Endodermal cell (in vitro differentiated cells): Measurements from ENCODE around the gene SHISA9. TPM values are rescaled to one million over a fixed set of nuclear protein-coding genes. Genes with fewer than 3 reads are reported as not detected.

ENCODE experiments used
- DNase-seq: peaks from one replicate; pipeline ENCODE4 v3.0.0-alpha.2; 2017
- H3K27ac ChIP-seq: 2 replicates; pipeline ENCODE4 v1.5.1; 2013; ENCODE audit warnings: mild to moderate bottlenecking, low read depth, low read length, moderate library complexity
- H3K27me3 ChIP-seq: 2 replicates; pipeline ENCODE4 v1.6.1; 2013; ENCODE audit warnings: mild to moderate bottlenecking, low read length, moderate library complexity; ENCODE audit not compliant: insufficient read depth, control insufficient read depth, poor library complexity, severe bottlenecking
- H3K36me3 ChIP-seq: 2 replicates; pipeline ENCODE4 v1.7.0; 2013; ENCODE audit warnings: mild to moderate bottlenecking, low read length, moderate library complexity; ENCODE audit not compliant: control insufficient read depth, insufficient read depth
- H3K4me1 ChIP-seq: one replicate; pipeline ENCODE4 v1.7.0; 2013; ENCODE audit warnings: low read length; ENCODE audit not compliant: control insufficient read depth, insufficient read depth
- H3K4me3 ChIP-seq: 2 replicates; pipeline ENCODE4 v1.5.1; 2013; ENCODE audit warnings: mild to moderate bottlenecking, low read length, moderate library complexity
- H3K9ac ChIP-seq: 2 replicates; pipeline ENCODE4 v1.6.1; 2013; ENCODE audit warnings: mild to moderate bottlenecking, low read length, moderate library complexity; ENCODE audit not compliant: poor library complexity, severe bottlenecking; ENCODE audit errors: extremely low read depth
- H3K9me3 ChIP-seq: 2 replicates; pipeline ENCODE4 v1.6.1; 2013; ENCODE audit warnings: mild to moderate bottlenecking, low read length, moderate library complexity; ENCODE audit not compliant: control insufficient read depth
- H3K27ac Mint-ChIP-seq: 2 replicates; pipeline ENCODE4 v1.8.0; 2020; ENCODE audit warnings: mixed read lengths
- H3K27me3 Mint-ChIP-seq: 2 replicates; pipeline ENCODE4 v1.8.0; 2021; ENCODE audit warnings: mild to moderate bottlenecking, mixed read lengths; ENCODE audit not compliant: insufficient read depth
- H3K36me3 Mint-ChIP-seq: 2 replicates; pipeline ENCODE4 v1.8.0; 2020; ENCODE audit warnings: low read depth, mixed read lengths
- H3K4me1 Mint-ChIP-seq: 2 replicates; pipeline ENCODE4 v1.8.0; 2020; ENCODE audit warnings: mixed read lengths
- H3K4me3 Mint-ChIP-seq: 2 replicates; pipeline ENCODE4 v1.8.0; 2020; ENCODE audit warnings: mild to moderate bottlenecking, moderate library complexity, mixed read lengths
- H3K9me3 Mint-ChIP-seq: 2 replicates; pipeline ENCODE4 v1.8.0; 2020; ENCODE audit warnings: mild to moderate bottlenecking, mixed read lengths
- WGBS, 2 experiments: methylation state at CpG; one replicate each; pipeline versions ENCODE4 v1.1.5 to v1.1.7; 2013; ENCODE audit warnings: missing lambda C conversion rate in 2 of 2, mixed read lengths in 1 of 2; ENCODE audit not compliant: insufficient coverage in 1 of 2, insufficient read length in 1 of 2; 5-methylcytosine and 5-hydroxymethylcytosine counted together
- total RNA-seq, 2 donors: library from RNA; stranded (reverse); fragmentation: NEBNext Ultra II Directional in 1 of 2; extraction: Animal tissue kit (Norgen Biotek cat#: 25700) in 1 of 2; gene quantifications; 2 replicates in 1 of 2; 3 replicates in 1 of 2; pipeline ENCODE4 v1.2.1, GENCODE V29; 2021
- TF ChIP-seq, protein P1 (sequence below): fragments of 200-600 bp; sonication (generic); conservative IDR thresholded peaks from 2 replicates; pipeline ENCODE4 v1.5.0; 2021; ENCODE audit warnings: antibody characterized with exemption, mild to moderate bottlenecking

SHISA9 gene
- total RNA-seq, 2 donors from 2014 or later, result 5.2 to 27.8 TPM

DNA sequence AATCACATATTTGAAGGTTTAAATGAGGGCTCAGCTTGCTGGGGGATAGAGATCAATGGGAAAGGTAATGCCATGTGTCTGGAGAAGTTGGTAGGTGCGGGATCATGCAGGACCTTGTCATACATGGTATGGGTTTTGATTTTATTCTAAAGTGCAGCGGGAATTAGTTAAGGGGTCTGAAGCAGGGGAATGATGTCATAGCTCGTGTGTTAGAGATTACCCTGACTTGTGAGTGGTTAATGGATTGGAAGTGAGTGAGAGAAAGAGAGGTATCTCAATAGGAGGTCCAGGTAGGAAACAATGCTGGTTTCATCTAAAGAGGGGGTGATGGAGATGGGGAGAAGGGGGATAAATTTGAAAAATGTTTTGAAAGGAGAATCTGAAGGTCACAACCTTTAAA lies 280.0 kb downstream of the SHISA9 start:
- Histone ChIP-seq H3K4me1 (no peaks in the 10 kb centered on the region), H3K9ac (no peak overlapping the region), H3K4me3 (no peak overlapping the region), H3K27ac (no peak overlapping the region), H3K27me3 (no peaks in the 10 kb centered on the region), H3K36me3 (no peaks in the 10 kb centered on the region), H3K9me3 (no peaks in the 10 kb centered on the region)
- Mint-ChIP-seq H3K27me3 (no peaks in the 10 kb centered on the region), H3K9me3 (no peaks in the 10 kb centered on the region), H3K27ac (no peak overlapping the region), H3K36me3 (no peaks in the 10 kb centered on the region), H3K4me3 (no peak overlapping the region), H3K4me1 (peaks cover 22% of the 10 kb centered on the region)
- peak; percentile 10 for DNase-seq
- TF ChIP-seq, protein P1, sequence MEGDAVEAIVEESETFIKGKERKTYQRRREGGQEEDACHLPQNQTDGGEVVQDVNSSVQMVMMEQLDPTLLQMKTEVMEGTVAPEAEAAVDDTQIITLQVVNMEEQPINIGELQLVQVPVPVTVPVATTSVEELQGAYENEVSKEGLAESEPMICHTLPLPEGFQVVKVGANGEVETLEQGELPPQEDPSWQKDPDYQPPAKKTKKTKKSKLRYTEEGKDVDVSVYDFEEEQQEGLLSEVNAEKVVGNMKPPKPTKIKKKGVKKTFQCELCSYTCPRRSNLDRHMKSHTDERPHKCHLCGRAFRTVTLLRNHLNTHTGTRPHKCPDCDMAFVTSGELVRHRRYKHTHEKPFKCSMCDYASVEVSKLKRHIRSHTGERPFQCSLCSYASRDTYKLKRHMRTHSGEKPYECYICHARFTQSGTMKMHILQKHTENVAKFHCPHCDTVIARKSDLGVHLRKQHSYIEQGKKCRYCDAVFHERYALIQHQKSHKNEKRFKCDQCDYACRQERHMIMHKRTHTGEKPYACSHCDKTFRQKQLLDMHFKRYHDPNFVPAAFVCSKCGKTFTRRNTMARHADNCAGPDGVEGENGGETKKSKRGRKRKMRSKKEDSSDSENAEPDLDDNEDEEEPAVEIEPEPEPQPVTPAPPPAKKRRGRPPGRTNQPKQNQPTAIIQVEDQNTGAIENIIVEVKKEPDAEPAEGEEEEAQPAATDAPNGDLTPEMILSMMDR, result no peak
- 91 to 95% methylated on average over 3 of the region's 3 CpGs for WGBS, 2 experiments

DNA sequence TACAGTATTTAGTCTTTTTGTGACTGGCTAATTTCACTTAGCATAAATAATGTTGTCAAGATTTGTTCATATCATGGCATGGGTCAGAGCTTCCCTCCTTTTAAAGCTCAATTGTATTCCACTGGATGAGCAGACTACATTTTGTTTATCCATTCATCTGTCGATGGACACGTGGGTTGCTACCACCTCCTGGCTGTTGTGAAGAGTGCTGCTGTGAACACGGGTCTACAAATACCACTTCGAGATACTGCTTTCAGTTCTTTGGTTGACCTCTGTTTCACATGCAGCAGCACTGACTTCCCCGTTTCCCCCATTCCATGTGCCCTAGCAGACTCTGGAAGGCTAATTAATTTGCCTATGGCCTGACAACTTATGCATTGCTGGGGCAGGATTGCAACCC lies 285.4 kb downstream of the SHISA9 start:
- Histone ChIP-seq H3K27ac (no peak overlapping the region), H3K9ac (no peak overlapping the region), H3K9me3 (no peaks in the 10 kb centered on the region), H3K4me3 (no peak overlapping the region), H3K36me3 (no peaks in the 10 kb centered on the region), H3K27me3 (no peaks in the 10 kb centered on the region), H3K4me1 (no peaks in the 10 kb centered on the region)
- no peaks in the 10 kb centered on the region for H3K27me3 Mint-ChIP-seq
- H3K4me1 Mint-ChIP-seq, result peaks cover 19% of the 10 kb centered on the region
- H3K36me3 Mint-ChIP-seq, result no peaks in the 10 kb centered on the region
- peak; percentile 64 for DNase-seq
- WGBS, 2 experiments, result 73 to 83% methylated on average over 5 of the region's 5 CpGs
- H3K4me3 Mint-ChIP-seq, result no peak overlapping the region
- TF ChIP-seq, protein P1, result peak; percentile 72
- H3K9me3 Mint-ChIP-seq, result peaks cover 4% of the 10 kb centered on the region
- no peak overlapping the region for H3K27ac Mint-ChIP-seq

DNA sequence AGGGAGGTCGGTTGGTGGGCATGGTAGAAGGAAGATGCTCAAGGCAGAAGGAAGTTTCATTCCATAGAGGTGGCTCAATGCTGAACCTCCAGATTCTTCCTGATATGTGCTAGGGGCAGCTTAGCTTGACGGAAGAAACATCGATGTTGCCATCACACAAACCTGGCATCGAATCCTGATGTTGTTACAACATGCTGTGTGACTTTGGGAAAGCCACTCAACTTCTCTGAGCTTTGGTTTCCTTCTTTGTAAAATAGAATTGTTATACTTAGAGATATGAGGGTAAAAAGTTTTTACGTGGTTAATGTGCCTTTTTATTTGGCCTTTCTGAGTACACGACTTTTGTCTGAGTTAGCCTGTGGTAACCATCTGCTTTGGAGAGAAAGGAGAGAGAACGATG lies 287.9 kb downstream of the SHISA9 start:
- H3K4me3 Mint-ChIP-seq, result no peak overlapping the region
- WGBS, 2 experiments, result 90 to 95% methylated on average over 7 of the region's 7 CpGs

More for the DNA sequence above, 287.9 kb downstream of the SHISA9 start:
- Histone ChIP-seq H3K36me3 (no peaks in the 10 kb centered on the region), H3K4me3 (no peak overlapping the region), H3K4me1 (no peaks in the 10 kb centered on the region), H3K27ac (no peak overlapping the region), H3K27me3 (no peaks in the 10 kb centered on the region), H3K9ac (no peak overlapping the region), H3K9me3 (no peaks in the 10 kb centered on the region)
- TF ChIP-seq, protein P1, result no peak
- peaks cover 4% of the 10 kb centered on the region for H3K9me3 Mint-ChIP-seq
- H3K27ac Mint-ChIP-seq, result no peak overlapping the region
- no peaks in the 10 kb centered on the region for H3K27me3 Mint-ChIP-seq
- H3K4me1 Mint-ChIP-seq, result peaks cover 14% of the 10 kb centered on the region
- DNase-seq, result no peak
- H3K36me3 Mint-ChIP-seq, result no peaks in the 10 kb centered on the region
